ENCODE results near the gene HOXB6.
A peak's percentile ranks its signal among the peaks of the same experiment; 100 is the strongest.

Gene HOXB6

GRCh38 chr17:48546137-48546923 is 58.5 kb downstream of the HOXB6 start (continued):
- no peak for TF ChIP-seq ZNF274 (IDR thresholded peaks at IDR 0.05; ENCODE audit: low read length)
- no peak for TF ChIP-seq ZNF274 (tag by site-specific recombination; IDR thresholded peaks at IDR 0.05; ENCODE audit: borderline replicate concordance)
- TF ChIP-seq ZNF518A (tag by site-specific recombination; conservative IDR thresholded peaks at IDR 0.05; ENCODE audit: low read depth) = no peak
- no peak for TF ChIP-seq SP7 (tag by site-specific recombination; IDR thresholded peaks at IDR 0.05)
- no peak for TF ChIP-seq ZFP3 (tag by site-specific recombination; IDR thresholded peaks at IDR 0.05; ENCODE audit: low read depth)
- TF ChIP-seq SETDB1 (IDR thresholded peaks at IDR 0.05; ENCODE audit: insufficient read length, low read length) = no peak
- no peak for TF ChIP-seq SP2 (tag by site-specific recombination; IDR thresholded peaks at IDR 0.05)
- TF ChIP-seq ZNF692 (tag by site-specific recombination; IDR thresholded peaks at IDR 0.05) = no peak
- no peak for TF ChIP-seq ZNF16 (tag by site-specific recombination; IDR thresholded peaks at IDR 0.05; ENCODE audit: low read depth)
- no peak for TF ChIP-seq ZNF140 (tag by site-specific recombination; IDR thresholded peaks at IDR 0.05)
- TF ChIP-seq ZNF76 (tag by site-specific recombination; IDR thresholded peaks at IDR 0.05; ENCODE audit: borderline replicate concordance, low read depth) = peak; percentile 71; the same call in 1 of the 2 replicates
- no peak for TF ChIP-seq ZNF121 (tag by site-specific recombination; IDR thresholded peaks at IDR 0.05)
- TF ChIP-seq ZBTB20 (tag by site-specific recombination; IDR thresholded peaks at IDR 0.05) = no peak
- TF ChIP-seq ZNF133 (tag by site-specific recombination; IDR thresholded peaks at IDR 0.05) = no peak
- TF ChIP-seq ZNF555 (tag by site-specific recombination; conservative IDR thresholded peaks at IDR 0.05) = no peak
- TF ChIP-seq ZNF248 (tag by site-specific recombination; IDR thresholded peaks at IDR 0.05) = no peak
- no peak for TF ChIP-seq KLF10 (tag by site-specific recombination; IDR thresholded peaks at IDR 0.05)
- no peak for TF ChIP-seq ZNF155 (tag by site-specific recombination; IDR thresholded peaks at IDR 0.05)
- no peak for TF ChIP-seq ZNF19 (tag by site-specific recombination; IDR thresholded peaks at IDR 0.05; ENCODE audit: low read depth)
- no peak for TF ChIP-seq ZNF311 (tag by site-specific recombination; IDR thresholded peaks at IDR 0.05; ENCODE audit: borderline replicate concordance)
- TF ChIP-seq AEBP2 (tag by site-specific recombination; IDR thresholded peaks at IDR 0.05; ENCODE audit: borderline replicate concordance) = no peak
- TF ChIP-seq PRDM1 (tag by site-specific recombination; IDR thresholded peaks at IDR 0.05) = peak; percentile 88
- TF ChIP-seq ZNF211 (tag by site-specific recombination; IDR thresholded peaks at IDR 0.05; ENCODE audit: low read depth) = no peak
- TF ChIP-seq YY2 (tag by site-specific recombination; IDR thresholded peaks at IDR 0.05) = no peak
- no peak for TF ChIP-seq ZNF544 (tag by site-specific recombination; IDR thresholded peaks at IDR 0.05)
- no peak for TF ChIP-seq ZFHX2 (tag by site-specific recombination; conservative IDR thresholded peaks at IDR 0.05)
- no peak for TF ChIP-seq ZNF112 (tag by site-specific recombination; IDR thresholded peaks at IDR 0.05)
- no peak for TF ChIP-seq ZNF157 (tag by site-specific recombination; IDR thresholded peaks at IDR 0.05)
- TF ChIP-seq ZNF132 (tag by site-specific recombination; IDR thresholded peaks at IDR 0.05; ENCODE audit: borderline replicate concordance) = no peak
- TF ChIP-seq TRIM28 (IDR thresholded peaks at IDR 0.05; ENCODE audit: borderline replicate concordance, low read length) = no peak
- TF ChIP-seq ZNF488 (tag by site-specific recombination; IDR thresholded peaks at IDR 0.05) = no peak
